HG02852 (cell line): Measurements from ENCODE around the gene DMAP1.
A peak's percentile ranks its signal among the peaks of the same experiment; 100 is the strongest.

ENCODE experiments used
- ATAC-seq: cut with Tn5 transposase; IDR thresholded peaks from one replicate; pipeline ENCODE4 v1.9.1; 2021; ENCODE audit warnings: mild to moderate bottlenecking, moderate library complexity; ENCODE audit not compliant: unreplicated experiment

Gene DMAP1

GRCh38 chr1:44227211-44227610 is 13.9 kb downstream of the DMAP1 start:
- no peak for ATAC-seq

DNA sequence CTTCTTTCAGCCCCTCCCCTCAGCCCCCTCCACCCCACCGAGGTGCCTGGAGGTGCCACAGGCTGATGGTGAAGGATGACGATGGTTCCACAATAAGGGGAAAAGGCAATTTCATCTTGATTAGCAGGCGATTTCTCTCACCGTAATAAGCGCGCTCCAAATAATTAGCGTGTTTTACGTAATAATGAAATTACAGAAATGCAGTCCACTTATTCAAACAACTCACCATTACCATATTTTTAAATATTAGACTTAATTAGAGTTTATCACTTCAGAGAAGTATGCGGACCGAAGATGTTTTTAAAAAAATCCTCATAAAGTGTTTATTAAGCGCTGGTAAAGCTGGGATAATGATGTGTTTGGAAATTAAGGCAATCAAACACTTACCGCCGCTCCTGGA is 14.9 kb downstream of the DMAP1 start:
- ATAC-seq: no peak

GRCh38 chr1:44229435-44230167 is 16.3 kb downstream of the DMAP1 start:
- ATAC-seq: no peak

DNA sequence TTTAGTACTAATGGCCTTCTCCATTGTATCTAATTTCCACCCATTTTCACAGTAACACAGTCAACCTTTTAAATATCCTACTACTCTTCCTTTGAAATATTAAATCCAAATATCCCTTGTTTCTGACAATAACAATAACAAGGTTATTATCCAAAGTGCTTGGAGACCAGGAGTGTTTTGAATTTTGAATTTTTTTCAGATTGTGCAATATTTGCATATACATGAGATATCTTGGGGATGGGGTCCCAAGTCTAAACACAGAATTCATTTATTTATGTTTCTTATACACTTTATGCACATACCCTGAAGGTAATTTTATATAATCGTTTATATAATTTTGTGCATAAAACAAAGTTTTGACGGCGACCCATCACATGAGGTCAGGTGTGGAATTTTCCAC is 17.5 kb downstream of the DMAP1 start:
- ATAC-seq: no peak

- ATAC-seq: no peak
These were observed 20.3 kb downstream of the DMAP1 start for GRCh38 chr1:44233593-44233992.

GRCh38 chr1:44235808-44236207 is 22.5 kb downstream of the DMAP1 start:
- no peak for ATAC-seq

GRCh38 chr1:44236490-44237272 is 23.4 kb downstream of the DMAP1 start:
- ATAC-seq: no peak

DNA sequence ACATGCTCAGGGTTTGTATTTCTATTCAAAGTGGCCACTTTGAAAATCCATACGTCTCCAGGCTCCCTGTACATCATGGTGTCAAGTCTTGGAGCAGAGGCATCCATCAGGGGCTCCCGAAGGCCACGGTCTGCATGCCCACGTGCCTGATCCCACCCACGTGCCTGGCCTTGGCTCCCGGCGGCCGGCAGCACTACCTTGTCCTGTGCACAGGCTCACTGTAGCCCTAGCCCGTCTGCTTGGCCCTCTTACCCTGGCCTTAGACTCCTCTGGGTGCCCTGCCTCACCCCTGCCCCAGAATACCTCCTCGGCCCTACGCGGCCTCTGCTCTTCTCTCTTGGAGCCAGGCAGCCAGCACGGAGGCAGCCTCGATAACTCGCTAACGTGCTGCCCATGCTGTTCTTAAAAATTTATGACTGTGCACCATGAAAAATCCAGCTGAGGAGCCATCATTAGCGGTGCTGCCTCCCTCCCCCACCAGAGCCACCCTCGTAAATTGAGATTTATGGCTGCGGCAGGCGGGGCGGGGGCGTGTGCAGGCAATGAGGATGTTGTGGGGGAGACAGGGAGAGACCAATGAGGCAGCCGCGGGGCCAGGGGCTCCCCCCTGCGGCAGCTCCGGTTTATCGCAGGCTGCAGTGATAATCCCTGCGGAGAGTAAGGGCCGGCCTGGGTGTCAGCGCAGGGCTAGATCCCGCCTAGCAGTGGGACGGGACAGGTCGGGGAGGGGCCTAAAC is 24.6 kb downstream of the DMAP1 start:
- peak; percentile 65 for ATAC-seq

GRCh38 chr1:44238660-44239059 is 25.4 kb downstream of the DMAP1 start:
- ATAC-seq: no peak

- ATAC-seq: no peak
These were observed 26.2 kb downstream of the DMAP1 start for GRCh38 chr1:44239331-44239960.

DNA sequence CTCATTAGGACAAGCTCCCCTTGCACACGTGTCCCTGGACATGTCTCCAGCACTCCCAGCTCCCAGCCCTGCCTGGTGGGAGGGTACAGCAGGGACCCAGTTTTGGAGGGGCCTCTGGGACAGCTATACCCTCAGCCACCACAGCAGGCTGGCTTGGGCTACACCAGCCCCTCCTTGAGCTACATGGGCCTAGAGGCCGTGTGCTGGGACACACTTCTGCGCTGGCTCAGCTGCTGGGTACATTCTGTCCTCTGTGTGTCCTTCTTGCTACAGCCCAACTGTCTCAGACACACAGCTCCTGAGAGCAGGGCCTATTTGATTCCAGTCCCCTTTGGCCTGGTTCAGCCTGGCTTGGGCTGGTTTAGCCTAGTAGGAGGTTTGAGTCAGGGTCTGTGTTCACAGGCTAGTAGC is 26.7 kb downstream of the DMAP1 start:
- ATAC-seq: no peak

DNA sequence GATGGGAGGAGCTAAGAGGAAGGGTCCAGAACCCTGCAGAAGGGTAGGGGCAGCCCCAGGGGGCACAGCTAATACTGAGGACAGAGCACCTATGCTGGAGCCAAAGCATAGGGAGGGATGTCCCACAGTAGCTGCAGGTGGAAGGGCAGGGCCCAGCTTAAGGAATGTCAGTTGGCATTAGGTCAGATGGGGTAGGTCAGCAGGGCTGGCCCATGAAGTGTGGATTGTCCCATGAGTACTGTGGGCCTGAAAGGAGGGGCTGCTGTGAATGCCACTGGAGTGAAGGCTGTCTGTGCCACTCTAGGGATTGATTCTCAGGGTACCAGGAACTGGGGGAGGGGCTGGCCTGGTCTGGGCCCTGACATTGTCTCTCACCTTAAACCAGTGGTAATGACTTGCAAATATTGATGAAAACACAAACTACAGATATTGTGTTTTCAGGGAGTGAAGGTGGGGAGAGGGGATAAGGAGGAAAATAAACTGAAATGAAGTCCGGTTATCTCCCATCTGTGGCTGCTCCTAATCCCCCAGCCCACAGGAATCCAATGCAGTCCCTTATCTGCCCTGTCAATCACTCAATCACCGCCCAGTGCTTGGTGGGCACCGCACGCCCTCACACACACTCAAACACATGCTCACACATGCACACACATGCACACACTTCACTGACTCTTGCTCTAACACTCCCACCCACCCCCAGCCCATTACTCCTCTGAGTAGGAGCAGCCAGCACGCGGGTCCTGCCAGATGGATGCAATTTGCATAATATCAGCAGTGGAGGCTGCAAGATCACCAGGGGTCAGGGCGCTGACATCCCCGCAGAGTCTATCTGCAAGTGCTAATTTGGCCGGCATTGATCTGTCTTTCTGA is 27.8 kb downstream of the DMAP1 start:
- ATAC-seq: no peak

DNA sequence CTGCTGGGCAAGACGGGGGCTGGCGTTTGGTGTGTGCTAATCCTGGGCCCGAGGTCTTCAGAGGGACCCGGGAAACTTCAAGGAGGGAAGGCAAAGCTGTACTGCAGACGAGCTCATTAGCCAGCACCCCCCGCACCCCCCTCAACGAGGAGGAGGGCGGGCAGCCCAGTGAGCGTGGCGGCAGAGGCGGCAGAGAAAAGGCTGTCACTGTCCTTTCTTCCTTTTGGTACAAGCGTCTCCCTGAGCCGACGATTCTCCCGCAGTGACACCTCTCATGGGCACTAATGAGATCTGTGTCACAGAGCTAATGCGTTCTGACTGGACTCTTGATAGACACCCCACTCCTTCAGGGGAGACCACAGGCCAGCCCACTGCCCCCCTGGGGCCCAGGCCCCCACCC is 29.5 kb downstream of the DMAP1 start:
- ATAC-seq: no peak

GRCh38 chr1:44243782-44244495 is 30.7 kb downstream of the DMAP1 start:
- ATAC-seq: no peak

- no peak for ATAC-seq
These were observed 31.7 kb downstream of the DMAP1 start for GRCh38 chr1:44244986-44245385.

- ATAC-seq: no peak
These were observed 33.5 kb downstream of the DMAP1 start for GRCh38 chr1:44246806-44247205.

GRCh38 chr1:44249543-44249942 is 36.3 kb downstream of the DMAP1 start:
- ATAC-seq: no peak

GRCh38 chr1:44250068-44250781 is 37.0 kb downstream of the DMAP1 start:
- ATAC-seq: no peak

DNA sequence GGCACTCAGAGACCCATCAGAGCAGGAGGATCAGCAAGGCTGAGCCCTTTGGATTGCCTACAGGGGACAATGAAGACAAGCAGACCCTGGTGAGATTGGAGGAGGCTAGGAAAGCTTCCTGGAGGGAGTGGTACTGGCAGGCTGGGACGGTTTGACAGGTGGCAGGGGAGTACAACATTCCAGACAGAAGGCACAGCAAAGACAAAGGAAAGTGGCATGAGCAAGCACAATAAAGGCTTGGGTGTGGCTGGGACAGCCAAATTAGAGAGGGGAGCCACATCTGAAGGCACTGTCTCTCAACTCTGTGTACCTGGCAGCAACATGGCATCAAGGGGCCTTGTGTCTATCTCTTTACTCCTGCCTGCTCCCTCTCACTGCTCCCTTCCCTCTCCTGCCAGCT is 38.2 kb downstream of the DMAP1 start:
- ATAC-seq: no peak
